Activated CD8-positive, alpha-beta memory T cell treated with anti-CD3 and anti-CD28 coated beads, Interleukin-2, amount 50 U/mL, for 1 hour (primary cell): ENCODE results near the gene ABLIM2.

Experiments
- DNase-seq: peaks from one replicate; pipeline ENCODE4 v3.0.0-alpha.2; 2020; ENCODE audit errors: extremely low read depth

Gene ABLIM2

GRCh38 chr4:8157944-8158709, 486 bp downstream of the ABLIM2 start:
- DNase-seq = no peak

GRCh38 chr4:8157496-8157895, 1.1 kb downstream of the ABLIM2 start:
- DNase-seq = no peak

GRCh38 chr4:8156617-8157016, 2.0 kb downstream of the ABLIM2 start:
- no peak for DNase-seq

GRCh38 chr4:8155660-8156421, 2.8 kb downstream of the ABLIM2 start:
- no peak for DNase-seq

GRCh38 chr4:8155048-8155447, 3.6 kb downstream of the ABLIM2 start:
- no peak for DNase-seq

- no peak for DNase-seq
These were observed 5.2 kb downstream of the ABLIM2 start for GRCh38 chr4:8153441-8153840.

- DNase-seq = no peak
These were observed 5.8 kb downstream of the ABLIM2 start for GRCh38 chr4:8152865-8153257.

- no peak for DNase-seq
These were observed 6.3 kb downstream of the ABLIM2 start for GRCh38 chr4:8152090-8152864.

GRCh38 chr4:8151165-8151650, 7.4 kb downstream of the ABLIM2 start:
- DNase-seq = no peak

GRCh38 chr4:8150152-8151090, 8.2 kb downstream of the ABLIM2 start:
- no peak for DNase-seq

- no peak for DNase-seq
These were observed 8.9 kb downstream of the ABLIM2 start for GRCh38 chr4:8149664-8150063.

- no peak for DNase-seq
These were observed 9.7 kb downstream of the ABLIM2 start for GRCh38 chr4:8148785-8149435.

- DNase-seq = no peak
These were observed 10.5 kb downstream of the ABLIM2 start for GRCh38 chr4:8148159-8148558.

- DNase-seq = no peak
These were observed 11.2 kb downstream of the ABLIM2 start for GRCh38 chr4:8147231-8147970.

GRCh38 chr4:8146157-8146556, 12.5 kb downstream of the ABLIM2 start:
- DNase-seq = no peak

GRCh38 chr4:8144359-8144758, 14.3 kb downstream of the ABLIM2 start:
- no peak for DNase-seq

GRCh38 chr4:8143392-8144140, 15.0 kb downstream of the ABLIM2 start:
- DNase-seq = no peak

GRCh38 chr4:8142556-8142955, 16.1 kb downstream of the ABLIM2 start:
- no peak for DNase-seq

- DNase-seq = no peak
These were observed 16.7 kb downstream of the ABLIM2 start for GRCh38 chr4:8141935-8142334.
